GM18505 (cell line): ENCODE data around the gene SH3BP4.

Experiments used
- ATAC-seq: cut with Tn5 transposase; IDR thresholded peaks from one replicate; pipeline ENCODE4 v1.9.1; 2021; ENCODE audit not compliant: unreplicated experiment
- POLR2A ChIP-seq: IDR thresholded peaks from 4 replicates; pipeline ENCODE4 v1.6.1; 2011; ENCODE audit warnings: borderline replicate concordance; ENCODE audit not compliant: insufficient read depth, insufficient read length; ENCODE audit errors: extremely low read depth

The SH3BP4 gene

GRCh38 chr2:234986876-234987720 is 35.3 kb downstream of the SH3BP4 start:
- no peak for ATAC-seq
- TF ChIP-seq POLR2A, result no peak

GRCh38 chr2:234987754-234988153 is 35.9 kb downstream of the SH3BP4 start:
- ATAC-seq, result no peak
- no peak for TF ChIP-seq POLR2A

GRCh38 chr2:234988491-234988890 is 36.7 kb downstream of the SH3BP4 start:
- no peak for ATAC-seq
- TF ChIP-seq POLR2A, result no peak

- no peak for TF ChIP-seq POLR2A
- no peak for ATAC-seq
Observed at GRCh38 chr2:234989183-234989701, 37.4 kb downstream of the SH3BP4 start.

DNA sequence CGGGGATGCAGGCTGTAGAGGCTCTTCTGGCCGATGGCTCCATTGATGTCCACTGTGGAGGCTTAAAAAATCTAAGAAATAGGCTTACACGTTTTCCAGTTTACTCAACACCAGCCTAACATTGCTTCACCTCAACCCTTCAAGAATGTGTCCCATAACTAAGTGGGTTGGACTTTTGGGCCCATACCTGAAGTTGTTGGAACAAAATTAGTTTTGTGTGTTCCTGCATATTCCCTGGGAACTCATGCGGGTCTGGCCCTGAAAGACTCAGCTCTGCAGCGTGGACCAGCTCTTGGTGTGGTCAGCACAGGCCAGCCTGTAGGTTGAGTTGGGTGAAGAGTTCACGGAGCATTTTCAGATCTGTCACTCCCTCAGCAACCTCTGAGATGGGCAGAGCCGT is 38.5 kb downstream of the SH3BP4 start:
- ATAC-seq, result no peak
- TF ChIP-seq POLR2A, result no peak

DNA sequence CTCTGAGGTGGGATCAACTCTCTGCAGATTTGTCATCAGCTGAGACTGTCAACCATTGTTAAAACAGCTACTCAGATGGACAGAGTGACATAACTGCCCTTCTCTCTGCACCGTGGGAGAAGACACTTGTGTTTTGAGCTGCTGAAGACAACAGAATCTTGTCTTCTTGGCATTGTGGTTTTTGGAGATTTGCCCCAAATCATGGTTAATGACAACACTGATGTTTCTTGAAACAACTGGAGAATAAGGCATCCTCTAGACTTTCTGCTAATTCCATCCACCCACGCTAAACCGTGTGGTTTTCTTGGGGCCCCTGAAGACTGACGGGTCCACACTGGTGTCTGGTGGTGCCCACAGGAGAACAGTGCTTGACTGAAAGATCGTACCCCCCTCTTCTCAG is 39.5 kb downstream of the SH3BP4 start:
- no peak for TF ChIP-seq POLR2A
- no peak for ATAC-seq

DNA sequence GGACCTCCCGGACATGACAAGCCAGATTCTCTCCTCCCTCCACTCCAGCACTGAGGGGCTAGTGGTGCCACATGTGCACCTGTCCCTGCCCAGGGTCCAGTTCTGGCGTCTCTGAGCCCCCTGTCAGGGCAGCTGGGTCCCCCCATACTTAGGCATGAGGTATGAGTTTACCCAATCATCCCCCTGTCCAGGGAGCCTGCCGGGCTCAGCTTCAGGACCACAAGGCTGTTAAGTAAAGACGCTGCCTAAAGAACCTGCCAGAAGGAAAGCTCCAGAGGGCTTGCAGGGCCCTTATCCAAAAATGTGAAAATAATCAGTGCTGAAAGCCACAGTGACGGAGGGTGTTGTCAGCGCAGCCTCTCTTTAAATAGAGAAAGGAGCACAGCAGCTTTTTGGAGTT is 40.0 kb downstream of the SH3BP4 start:
- no peak for ATAC-seq
- TF ChIP-seq POLR2A, result no peak

DNA sequence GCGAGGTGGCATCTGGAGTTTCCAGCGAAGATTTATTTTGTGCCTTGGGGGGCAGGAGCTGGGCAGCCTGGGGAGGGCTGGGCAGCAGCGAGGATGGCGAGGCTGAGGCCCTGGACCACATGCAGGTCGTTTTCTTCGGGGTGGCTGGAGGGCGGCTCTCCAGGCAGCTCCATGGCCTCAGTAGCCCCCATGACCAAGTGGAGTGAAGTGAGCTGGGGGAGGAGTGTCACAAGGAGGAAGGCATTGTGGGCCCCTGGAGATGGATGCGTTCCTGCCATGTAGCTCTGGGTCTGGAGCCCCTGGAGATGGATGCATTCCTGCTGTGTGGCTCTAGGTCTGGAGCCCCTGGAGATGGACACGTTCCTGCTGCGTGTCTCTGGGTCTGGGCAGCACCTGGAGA is 40.4 kb downstream of the SH3BP4 start:
- no peak for TF ChIP-seq POLR2A
- no peak for ATAC-seq

DNA sequence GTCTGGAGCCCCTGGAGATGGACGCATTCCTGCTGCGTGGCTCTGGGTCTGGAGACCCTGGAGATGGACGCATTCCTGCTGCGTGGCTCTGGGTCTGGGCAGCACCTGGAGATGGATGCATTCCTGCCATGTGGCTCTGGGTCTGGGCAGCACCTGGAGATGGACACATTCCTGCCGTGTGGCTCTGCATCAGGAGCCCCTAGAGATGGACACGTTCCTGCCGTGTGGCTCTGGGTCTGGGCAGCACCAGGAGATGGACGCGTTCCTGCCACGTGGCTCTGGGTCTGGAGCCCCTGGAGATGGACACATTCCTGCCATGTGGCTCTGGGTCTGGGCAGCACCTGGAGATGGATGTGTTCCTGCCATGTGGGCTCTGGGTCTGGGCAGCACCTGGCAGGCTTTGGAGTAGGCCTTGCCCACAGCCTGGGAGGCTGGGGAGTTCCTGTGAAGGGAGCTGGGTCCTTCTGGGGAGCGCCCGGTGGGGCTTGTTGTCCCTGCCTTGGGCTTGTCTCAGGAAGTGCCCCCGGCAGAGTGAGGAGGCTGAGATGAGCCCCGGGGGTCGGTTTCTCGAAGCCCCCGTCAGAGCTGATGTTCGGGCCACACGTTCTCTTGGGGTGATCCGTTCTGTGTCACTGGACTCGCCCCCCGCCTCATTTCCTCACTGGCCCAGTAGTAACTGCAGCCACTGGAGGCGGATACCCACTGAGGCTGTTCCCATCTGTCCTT is 41.0 kb downstream of the SH3BP4 start:
- no peak for TF ChIP-seq POLR2A
- ATAC-seq, result no peak

GRCh38 chr2:234993541-234993981 is 41.7 kb downstream of the SH3BP4 start:
- no peak for ATAC-seq
- no peak for TF ChIP-seq POLR2A

- no peak for ATAC-seq
- TF ChIP-seq POLR2A, result no peak
Observed at GRCh38 chr2:234994438-234995321, 42.9 kb downstream of the SH3BP4 start.

DNA sequence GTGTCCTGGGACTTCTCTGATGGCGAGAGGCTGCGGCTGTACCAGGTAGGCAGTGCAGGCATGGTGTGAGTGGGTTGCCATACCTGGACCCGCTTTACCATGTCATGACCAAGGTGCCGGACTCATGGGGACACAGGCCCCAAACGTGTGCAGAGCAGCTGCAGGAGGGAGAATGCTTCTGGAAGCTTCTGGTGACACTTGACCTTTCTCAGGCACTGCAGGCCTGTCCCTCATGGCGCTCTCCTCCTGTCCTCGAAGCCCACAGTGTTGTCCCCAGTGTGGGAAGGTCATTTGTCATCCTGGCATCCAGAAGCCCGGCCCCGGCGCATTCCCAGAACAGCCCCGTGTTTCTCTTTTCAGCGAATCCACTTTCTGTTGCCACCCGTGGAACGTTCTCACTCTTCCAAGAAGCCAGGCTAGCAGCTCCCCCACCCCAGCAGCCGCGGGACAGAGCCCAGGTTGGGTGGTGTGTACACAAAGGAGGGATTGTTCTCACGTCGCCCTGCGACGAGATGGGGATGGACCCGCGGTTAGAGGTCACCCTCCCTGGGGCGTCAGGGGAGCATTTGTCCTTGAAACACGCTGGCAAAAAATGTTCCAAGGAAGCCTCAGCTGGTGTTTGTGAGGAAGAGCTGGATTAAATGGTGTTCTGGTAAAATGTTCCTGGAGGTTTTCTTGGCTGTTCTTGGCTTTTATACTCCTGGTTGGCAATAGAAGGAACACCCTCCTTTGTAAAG is 43.7 kb downstream of the SH3BP4 start:
- no peak for TF ChIP-seq POLR2A
- no peak for ATAC-seq
